GM10266 (cell line): ENCODE results near the gene IFNG-AS1.

ENCODE experiments used
- DNase-seq: peaks from one replicate; pipeline ENCODE4 v3.0.0; 2012; ENCODE audit errors: extremely low spot score
- TF ChIP-seq, protein P1 (sequence below): IDR thresholded peaks from 2 replicates; pipeline ENCODE4 v1.5.1; 2012; ENCODE audit warnings: mild to moderate bottlenecking, low read depth; ENCODE audit not compliant: control insufficient read depth, insufficient read depth; ENCODE audit errors: missing control alignments

The IFNG-AS1 gene

DNA sequence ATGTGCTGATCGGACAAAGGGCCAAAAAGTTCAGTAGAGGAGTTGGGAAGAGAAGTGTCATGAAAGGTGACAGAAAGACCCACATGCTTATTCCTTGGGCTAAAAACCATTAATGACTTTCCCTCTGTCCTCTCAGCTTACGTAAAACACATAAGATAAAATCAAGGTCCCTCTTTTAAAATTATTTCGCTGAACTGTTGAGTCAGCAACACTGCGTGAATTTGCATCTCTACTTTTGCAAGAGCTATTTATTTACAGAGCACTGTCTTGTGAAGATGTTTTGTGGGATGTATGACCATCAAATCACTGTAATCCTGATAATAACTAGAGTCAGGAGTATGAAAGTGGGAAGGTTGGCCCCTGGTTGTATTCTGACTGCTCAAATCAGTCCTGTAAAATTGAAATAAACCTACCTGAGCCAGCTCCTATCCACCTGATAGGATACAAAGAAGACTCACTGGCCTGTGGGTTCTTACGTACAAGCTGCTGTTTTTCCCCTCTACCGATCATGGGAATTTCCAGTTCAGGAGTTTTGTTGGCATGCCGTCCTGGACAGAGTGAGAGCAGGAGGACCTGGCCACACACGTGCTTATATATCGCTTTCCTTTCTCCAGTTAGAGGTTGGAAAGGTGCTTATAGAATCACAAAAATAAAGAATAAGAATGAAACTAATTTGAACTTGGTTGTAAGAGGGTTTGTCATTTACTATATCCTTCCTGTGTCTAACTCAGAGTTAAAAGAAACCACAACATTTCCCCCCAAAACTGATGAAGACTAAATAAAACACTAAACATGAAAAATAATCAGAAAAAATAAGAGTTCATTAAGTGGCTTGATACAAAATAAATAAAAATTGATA lies 42.9 kb downstream of the IFNG-AS1 start:
- TF ChIP-seq, protein P1, sequence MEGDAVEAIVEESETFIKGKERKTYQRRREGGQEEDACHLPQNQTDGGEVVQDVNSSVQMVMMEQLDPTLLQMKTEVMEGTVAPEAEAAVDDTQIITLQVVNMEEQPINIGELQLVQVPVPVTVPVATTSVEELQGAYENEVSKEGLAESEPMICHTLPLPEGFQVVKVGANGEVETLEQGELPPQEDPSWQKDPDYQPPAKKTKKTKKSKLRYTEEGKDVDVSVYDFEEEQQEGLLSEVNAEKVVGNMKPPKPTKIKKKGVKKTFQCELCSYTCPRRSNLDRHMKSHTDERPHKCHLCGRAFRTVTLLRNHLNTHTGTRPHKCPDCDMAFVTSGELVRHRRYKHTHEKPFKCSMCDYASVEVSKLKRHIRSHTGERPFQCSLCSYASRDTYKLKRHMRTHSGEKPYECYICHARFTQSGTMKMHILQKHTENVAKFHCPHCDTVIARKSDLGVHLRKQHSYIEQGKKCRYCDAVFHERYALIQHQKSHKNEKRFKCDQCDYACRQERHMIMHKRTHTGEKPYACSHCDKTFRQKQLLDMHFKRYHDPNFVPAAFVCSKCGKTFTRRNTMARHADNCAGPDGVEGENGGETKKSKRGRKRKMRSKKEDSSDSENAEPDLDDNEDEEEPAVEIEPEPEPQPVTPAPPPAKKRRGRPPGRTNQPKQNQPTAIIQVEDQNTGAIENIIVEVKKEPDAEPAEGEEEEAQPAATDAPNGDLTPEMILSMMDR = no peak
- DNase-seq = no peak

DNA sequence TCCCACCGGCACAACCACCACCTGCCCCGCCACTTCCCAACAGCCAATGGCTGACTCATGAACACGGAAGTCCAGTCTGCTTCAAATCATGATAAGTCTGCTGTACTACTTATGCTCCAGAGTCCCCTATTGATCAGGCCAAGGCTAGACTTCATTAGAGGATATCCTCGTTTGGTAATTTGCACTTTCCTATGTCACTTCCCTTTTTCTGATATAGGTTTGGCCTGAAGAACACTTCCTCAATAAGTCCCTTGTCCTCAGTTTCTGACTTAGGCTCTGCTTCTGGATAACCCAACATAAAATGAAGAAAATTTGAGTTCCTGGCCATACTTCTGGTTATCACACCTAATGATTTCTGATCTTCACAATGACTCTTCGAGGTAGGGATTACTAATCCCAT lies 45.3 kb downstream of the IFNG-AS1 start:
- DNase-seq = no peak

DNA sequence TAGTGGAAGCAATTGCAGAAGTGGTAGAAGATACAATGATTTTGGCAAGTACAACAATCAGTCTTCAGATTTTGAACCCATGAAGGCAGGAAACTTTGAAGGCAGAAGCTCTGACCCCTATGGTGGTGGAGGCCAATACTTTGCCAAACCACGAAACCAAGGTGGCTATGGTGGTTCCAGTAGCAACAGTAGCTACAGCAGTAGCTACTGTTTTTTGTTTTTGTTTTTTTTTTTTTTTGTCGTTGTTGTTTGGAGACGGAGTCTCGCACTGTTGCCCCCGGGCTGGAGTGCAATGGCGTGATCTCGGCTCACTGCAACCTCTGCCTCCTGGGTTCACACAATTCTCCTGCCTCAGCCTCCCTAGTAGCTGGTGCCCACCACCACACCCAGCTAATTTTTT lies 47.4 kb downstream of the IFNG-AS1 start:
- no peak for DNase-seq
- TF ChIP-seq, protein P1 = no peak

More for the DNA sequence above, 45.3 kb downstream of the IFNG-AS1 start:
- TF ChIP-seq, protein P1 = no peak

DNA sequence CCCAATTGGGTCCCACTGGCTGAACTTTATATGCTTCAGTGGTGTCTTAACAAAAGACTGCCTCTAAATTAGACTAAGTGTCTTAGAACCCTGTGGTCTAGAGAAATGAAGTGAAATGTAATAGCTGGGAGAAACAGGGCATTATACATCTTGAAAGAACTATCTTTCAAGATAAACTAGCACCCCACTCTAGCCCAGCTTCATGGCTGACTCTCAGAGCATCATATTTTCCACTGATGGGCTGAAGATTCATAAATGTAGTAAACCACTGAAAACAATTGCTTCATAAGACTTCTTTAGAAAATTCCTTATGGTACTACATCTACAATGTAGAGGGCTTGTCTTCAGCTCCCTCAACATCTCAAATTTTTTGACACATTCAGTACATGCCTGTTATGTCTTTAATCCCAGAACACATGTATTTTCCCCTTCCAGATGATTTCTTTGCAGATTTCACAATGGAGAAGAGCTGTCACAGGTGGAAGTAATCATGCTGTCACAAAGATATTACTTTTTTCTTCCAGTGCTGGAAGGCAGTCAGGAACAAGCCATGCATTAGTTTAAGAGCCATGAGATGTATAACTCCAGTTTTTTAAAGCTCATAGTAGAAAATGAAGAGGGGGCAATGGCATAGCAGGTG lies 48.5 kb downstream of the IFNG-AS1 start:
- TF ChIP-seq, protein P1 = no peak
- DNase-seq = no peak

DNA sequence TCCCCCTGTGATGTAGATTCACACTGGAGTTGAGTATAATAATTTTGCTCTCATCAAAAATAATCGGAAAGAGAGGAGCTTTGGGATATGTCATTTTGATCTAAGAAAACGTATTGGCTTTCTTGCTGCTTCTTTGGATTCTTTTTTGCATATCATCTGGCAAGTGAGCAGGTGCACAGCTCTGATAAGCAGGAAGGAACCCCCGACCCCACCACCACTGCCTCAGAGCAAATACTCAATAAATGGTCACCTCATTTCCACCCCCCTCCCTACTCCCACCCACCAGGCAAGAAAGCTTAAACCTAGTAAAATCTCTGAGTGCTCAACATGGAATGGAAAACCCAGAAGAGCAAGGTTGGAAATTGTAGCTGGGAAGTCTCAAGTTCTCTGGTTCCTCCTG lies 49.4 kb downstream of the IFNG-AS1 start:
- DNase-seq = no peak

DNA sequence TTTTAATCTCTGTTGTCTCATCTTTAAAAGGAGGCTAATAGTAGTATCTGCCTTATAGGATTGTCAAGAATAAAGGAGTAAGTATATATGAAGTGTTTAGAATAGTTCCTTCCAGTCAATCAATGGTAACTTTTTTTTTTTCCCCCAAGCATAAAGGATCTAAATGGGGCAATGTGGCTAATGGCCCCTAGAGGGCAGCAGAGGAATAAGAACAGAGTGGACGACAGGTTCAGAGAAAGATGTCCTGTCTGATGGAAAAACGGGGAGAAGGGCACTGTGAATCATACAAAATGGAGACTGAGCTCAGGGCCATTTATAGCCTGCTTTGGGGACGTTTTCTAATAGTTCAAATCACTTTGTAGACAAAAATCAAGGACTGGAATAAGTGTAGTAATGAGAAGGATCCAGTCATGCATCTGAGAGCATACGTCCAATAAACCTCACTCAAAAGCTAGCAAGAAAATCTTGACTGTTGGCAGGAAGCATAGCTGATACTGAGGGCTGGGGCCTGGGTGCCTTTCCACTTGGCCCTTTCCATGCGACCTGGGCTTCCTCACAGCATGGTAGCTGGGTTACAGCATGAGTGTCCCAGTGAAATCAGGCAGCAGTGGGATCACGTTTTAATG lies 51.3 kb downstream of the IFNG-AS1 start:
- TF ChIP-seq, protein P1 = peak; percentile 92

More for the DNA sequence above, 49.4 kb downstream of the IFNG-AS1 start:
- TF ChIP-seq, protein P1 = no peak

DNA sequence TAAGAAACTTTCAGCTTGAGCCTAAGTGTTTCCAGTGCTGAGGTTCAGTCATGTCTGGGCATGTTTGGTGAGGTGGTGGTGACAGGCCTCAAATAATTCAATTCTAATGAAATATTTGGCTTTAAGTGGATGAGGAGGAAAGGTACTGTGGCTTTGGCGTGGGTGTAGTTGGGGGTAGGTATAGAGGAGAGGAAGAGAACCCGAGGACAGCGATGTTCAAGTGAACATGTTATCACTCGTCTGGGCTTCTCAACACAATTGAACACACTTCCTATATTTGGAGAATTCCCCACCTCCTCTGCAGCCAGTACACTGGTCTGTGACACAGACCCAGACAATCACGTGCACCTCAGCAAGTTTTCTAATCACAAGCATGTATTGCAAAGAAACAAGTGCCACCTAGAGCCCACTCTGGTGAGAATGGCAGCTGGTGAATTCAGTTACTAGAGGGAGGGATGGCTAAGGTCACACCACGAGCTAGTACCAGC lies 53.0 kb downstream of the IFNG-AS1 start:
- DNase-seq = peak; percentile 40
- TF ChIP-seq, protein P1 = peak; percentile 24

More for the DNA sequence above, 51.3 kb downstream of the IFNG-AS1 start:
- DNase-seq = peak; percentile 62
